SU-DHL-6 (cell line): Measurements from ENCODE around the gene DCAF17.

Experiments
- EZH2phosphoT487 ChIP-seq: fragments of 200-600 bp; sonication (generic), shearing (Covaris generic); conservative IDR thresholded peaks from 2 replicates; pipeline ENCODE4 v1.6.1; 2018; ENCODE audit warnings: mild to moderate bottlenecking, antibody characterized with exemption, low read length, moderate library complexity, mixed read lengths
- TF ChIP-seq, protein P1 (sequence below): fragments of 200-600 bp; sonication (generic); IDR thresholded peaks from one replicate; pipeline ENCODE4 v1.5.1; 2017; ENCODE audit warnings: antibody characterized with exemption, mild to moderate bottlenecking, low read length, moderate library complexity; ENCODE audit not compliant: insufficient read depth, poor library complexity, severe bottlenecking

GRCh38 chr2:171483793-171484192, 49.8 kb downstream of the DCAF17 start:
- TF ChIP-seq, protein P1, sequence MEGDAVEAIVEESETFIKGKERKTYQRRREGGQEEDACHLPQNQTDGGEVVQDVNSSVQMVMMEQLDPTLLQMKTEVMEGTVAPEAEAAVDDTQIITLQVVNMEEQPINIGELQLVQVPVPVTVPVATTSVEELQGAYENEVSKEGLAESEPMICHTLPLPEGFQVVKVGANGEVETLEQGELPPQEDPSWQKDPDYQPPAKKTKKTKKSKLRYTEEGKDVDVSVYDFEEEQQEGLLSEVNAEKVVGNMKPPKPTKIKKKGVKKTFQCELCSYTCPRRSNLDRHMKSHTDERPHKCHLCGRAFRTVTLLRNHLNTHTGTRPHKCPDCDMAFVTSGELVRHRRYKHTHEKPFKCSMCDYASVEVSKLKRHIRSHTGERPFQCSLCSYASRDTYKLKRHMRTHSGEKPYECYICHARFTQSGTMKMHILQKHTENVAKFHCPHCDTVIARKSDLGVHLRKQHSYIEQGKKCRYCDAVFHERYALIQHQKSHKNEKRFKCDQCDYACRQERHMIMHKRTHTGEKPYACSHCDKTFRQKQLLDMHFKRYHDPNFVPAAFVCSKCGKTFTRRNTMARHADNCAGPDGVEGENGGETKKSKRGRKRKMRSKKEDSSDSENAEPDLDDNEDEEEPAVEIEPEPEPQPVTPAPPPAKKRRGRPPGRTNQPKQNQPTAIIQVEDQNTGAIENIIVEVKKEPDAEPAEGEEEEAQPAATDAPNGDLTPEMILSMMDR: no peak
- TF ChIP-seq EZH2phosphoT487: no peak
